ENCODE results near the gene CPAMD8. TPM values are rescaled to one million over a fixed set of nuclear protein-coding genes. Genes with fewer than 3 reads are reported as not detected.
"Not testable (repeated sequence)": the region's sequence is repeated elsewhere in the genome, so short reads cannot be mapped to it uniquely, and the experiment has no call there.

The CPAMD8 gene
- total RNA-seq, 2 experiments from 2014 or later = 0.32 to 1.2 TPM

GRCh38 chr19:16944626-16945363 lies 81.8 kb downstream of the CPAMD8 start:
- no peaks in the 10 kb centered on the region for H3K79me2 ChIP-seq (ENCODE audit: insufficient read depth, low read depth, low read length)
- H3K36me3 ChIP-seq (ENCODE audit: insufficient read depth, low read length) = no peaks in the 10 kb centered on the region
- H3K9me2 ChIP-seq (ENCODE audit: insufficient read depth, low read length) = no peaks in the 10 kb centered on the region
- no peak overlapping the region for H3K27ac ChIP-seq (ENCODE audit: low read depth, low read length, poor library complexity, severe bottlenecking)
- no peak overlapping the region for H3K4me2 ChIP-seq (ENCODE audit: low read length)
- no peaks in the 10 kb centered on the region for H4K20me1 ChIP-seq (ENCODE audit: insufficient read depth, low read length)
- POLR2A ChIA-PET = no interaction called here
- H3K4me1 ChIP-seq (ENCODE audit: insufficient read depth, low read length, poor library complexity, severe bottlenecking) = no peaks in the 10 kb centered on the region
- intact Hi-C loops (cut with micrococcal nuclease; ENCODE audit: unreplicated experiment) = no loop called here
- H3K4me3 ChIP-seq (ENCODE audit: low read depth, low read length, poor library complexity, severe bottlenecking) = no peak overlapping the region
- no peak for DNase-seq (ENCODE audit: low spot score)
- H3K9me3 ChIP-seq (ENCODE audit: low read length) = no peaks in the 10 kb centered on the region
- TF ChIP-seq CTCF (conservative IDR thresholded peaks at IDR 0.05; ENCODE audit: low read length) = no peak
- no peak for TF ChIP-seq EZH2phosphoT487 (IDR thresholded peaks at IDR 0.05; ENCODE audit: borderline replicate concordance, low read depth, low read length)
- no peak overlapping the region for H2AFZ ChIP-seq (ENCODE audit: low read length)
- CTCF ChIA-PET (ENCODE audit: unreplicated experiment) = no interaction called here
- no TSS peak for BruUV-seq (replicated peaks)

- no peaks in the 10 kb centered on the region for H3K9me2 ChIP-seq (ENCODE audit: insufficient read depth, low read length)
- BruUV-seq (replicated peaks) = no TSS peak
- no peaks in the 10 kb centered on the region for H3K4me1 ChIP-seq (ENCODE audit: insufficient read depth, low read length, poor library complexity, severe bottlenecking)
- DNase-seq (ENCODE audit: low spot score) = no peak
- no peak overlapping the region for H3K4me2 ChIP-seq (ENCODE audit: low read length)
- ChIA-PET CTCF (ENCODE audit: unreplicated experiment) (no interaction called here), POLR2A (no interaction called here)
- no peak overlapping the region for H2AFZ ChIP-seq (ENCODE audit: low read length)
- intact Hi-C loops (cut with micrococcal nuclease; ENCODE audit: unreplicated experiment) = no loop called here
- no peaks in the 10 kb centered on the region for H3K79me2 ChIP-seq (ENCODE audit: insufficient read depth, low read depth, low read length)
- TF ChIP-seq EZH2phosphoT487 (IDR thresholded peaks at IDR 0.05; ENCODE audit: borderline replicate concordance, low read depth, low read length) = no peak
- no peak for TF ChIP-seq CTCF (conservative IDR thresholded peaks at IDR 0.05; ENCODE audit: low read length)
- no peaks in the 10 kb centered on the region for H3K36me3 ChIP-seq (ENCODE audit: insufficient read depth, low read length)
- H3K4me3 ChIP-seq (ENCODE audit: low read depth, low read length, poor library complexity, severe bottlenecking) = no peak overlapping the region
- H3K9me3 ChIP-seq (ENCODE audit: low read length) = no peaks in the 10 kb centered on the region
- no peaks in the 10 kb centered on the region for H4K20me1 ChIP-seq (ENCODE audit: insufficient read depth, low read length)
- H3K27ac ChIP-seq (ENCODE audit: low read depth, low read length, poor library complexity, severe bottlenecking) = no peak overlapping the region
Observed at GRCh38 chr19:16943942-16944625, 82.5 kb downstream of the CPAMD8 start.

- POLR2A ChIA-PET; BruUV-seq (replicated peaks); CTCF ChIA-PET (ENCODE audit: unreplicated experiment); H3K79me2 ChIP-seq (ENCODE audit: insufficient read depth, low read depth, low read length); H3K9me2 ChIP-seq (ENCODE audit: insufficient read depth, low read length); H2AFZ ChIP-seq (ENCODE audit: low read length); H3K27ac ChIP-seq (ENCODE audit: low read depth, low read length, poor library complexity, severe bottlenecking); H3K4me3 ChIP-seq (ENCODE audit: low read depth, low read length, poor library complexity, severe bottlenecking); H3K9me3 ChIP-seq (ENCODE audit: low read length); intact Hi-C loops (cut with micrococcal nuclease; ENCODE audit: unreplicated experiment); H3K4me1 ChIP-seq (ENCODE audit: insufficient read depth, low read length, poor library complexity, severe bottlenecking); H4K20me1 ChIP-seq (ENCODE audit: insufficient read depth, low read length); H3K36me3 ChIP-seq (ENCODE audit: insufficient read depth, low read length); DNase-seq (ENCODE audit: low spot score); H3K4me2 ChIP-seq (ENCODE audit: low read length): not testable (repeated sequence)
Observed at GRCh38 chr19:16943090-16943489, 83.5 kb downstream of the CPAMD8 start.
